Caco-2 (cell line): ENCODE measurements around the gene BTBD6. TPM values are rescaled to one million over a fixed set of nuclear protein-coding genes. Genes with fewer than 3 reads are reported as not detected.

Experiments used
- BruUV-seq: library from RNA; stranded (reverse); fragments of 400-500 nt; replicated peaks from 2 replicates; lab custom pipeline; 2021; lab: Mats Ljungman, UMichigan
- CTCF ChIA-PET: fragments of 300-600 bp; sonication (Branson Sonifier 250); formaldehyde crosslinking; loops from one replicate; lab custom pipeline; 2022; ENCODE audit warnings: antibody characterized with exemption; lab: Charles Lee
- POLR2A ChIA-PET: fragments of 300-600 bp; sonication (Branson Sonifier 250); formaldehyde crosslinking; loops from one replicate; lab custom pipeline; 2022; ENCODE audit warnings: antibody characterized with exemption; lab: Charles Lee
- DNase-seq, 2 experiments: peaks; one replicate each; pipeline versions ENCODE4 v3.0.0 to v3.0.0-alpha.2; 2020 to 2022
- H3K27me3 ChIP-seq: replicated peaks from 2 replicates; pipeline ENCODE4 v1.6.0; 2011; ENCODE audit warnings: low read length; ENCODE audit not compliant: control insufficient read depth, insufficient read depth
- H3K36me3 ChIP-seq: 2 replicates; pipeline ENCODE4 v1.5.1; 2011; ENCODE audit warnings: low read length; ENCODE audit not compliant: control insufficient read depth, insufficient read depth
- H3K4me1 ChIP-seq: fragments of 250-450 bp; sonication (Bioruptor Pico); 2 replicates; pipeline ENCODE4 v1.5.1; 2020; ENCODE audit warnings: mild to moderate bottlenecking
- H3K4me3 ChIP-seq: 2 replicates; pipeline ENCODE4 v1.5.1; 2011; ENCODE audit warnings: low read depth, mild to moderate bottlenecking, control low read depth, low read length
- H3K9me3 ChIP-seq: fragments of 250-450 bp; sonication (Bioruptor Pico); 2 replicates; pipeline ENCODE4 v1.5.1; 2020; ENCODE audit warnings: mild to moderate bottlenecking, moderate library complexity
- H3K27ac Mint-ChIP-seq: one replicate; pipeline ENCODE4 v1.8.0; 2022; ENCODE audit warnings: mixed read lengths; ENCODE audit not compliant: unreplicated experiment
- H3K27me3 Mint-ChIP-seq: one replicate; pipeline ENCODE4 v1.8.0; 2022; ENCODE audit warnings: mixed read lengths; ENCODE audit not compliant: insufficient read depth, unreplicated experiment
- H3K36me3 Mint-ChIP-seq: one replicate; pipeline ENCODE4 v1.8.0; 2022; ENCODE audit warnings: mild to moderate bottlenecking, mixed read lengths; ENCODE audit not compliant: insufficient read depth, unreplicated experiment
- H3K4me1 Mint-ChIP-seq: one replicate; pipeline ENCODE4 v1.8.0; 2022; ENCODE audit warnings: low read depth, mixed read lengths; ENCODE audit not compliant: unreplicated experiment
- H3K4me3 Mint-ChIP-seq: one replicate; pipeline ENCODE4 v1.8.0; 2022; ENCODE audit warnings: mild to moderate bottlenecking, moderate library complexity, mixed read lengths; ENCODE audit not compliant: unreplicated experiment
- H3K9me3 Mint-ChIP-seq: one replicate; pipeline ENCODE4 v1.8.0; 2022; ENCODE audit warnings: mixed read lengths; ENCODE audit not compliant: unreplicated experiment
- CTCF ChIP-seq, 2 experiments: fragments of 200-600 bp in 1 of 2; IDR thresholded peaks; 1 replicate in 1 of 2; 2 replicates in 1 of 2; pipeline versions ENCODE4 v1.5.1 to v1.8.0; 2011 to 2022; ENCODE audit warnings: antibody characterized with exemption in 1 of 2, control low read depth in 1 of 2, inconsistent platforms in 1 of 2, low read depth in 1 of 2, low read length in 1 of 2, mild to moderate bottlenecking in 1 of 2, moderate library complexity in 1 of 2; ENCODE audit not compliant: insufficient read depth in 1 of 2, severe bottlenecking in 1 of 2, unreplicated experiment in 1 of 2
- intact Hi-C: fragments of 100-400 bp; cut with micrococcal nuclease; formaldehyde crosslinking; loops from one replicate; pipeline ENCODE4 v1.10.0; 2022; ENCODE audit not compliant: unreplicated experiment
- total RNA-seq: library from RNA; stranded (reverse); gene quantifications from 2 replicates; pipeline ENCODE4 v1.2.3, GENCODE V29; 2022

Gene BTBD6
- total RNA-seq, 1 experiment from 2014 or later = 25.3 TPM

GRCh38 chr14:105206873-105207272, 41.5 kb upstream of the BTBD6 start:
- Mint-ChIP-seq H3K27ac (no peak overlapping the region), H3K27me3 (no peaks in the 10 kb centered on the region), H3K36me3 (peaks cover 36% of the 10 kb centered on the region), H3K9me3 (no peaks in the 10 kb centered on the region), H3K4me3 (no peak overlapping the region), H3K4me1 (no peaks in the 10 kb centered on the region)
- no peak for TF ChIP-seq CTCF (IDR thresholded peaks at IDR 0.05; ENCODE audit: insufficient read depth in 1 of 2, low read depth in 1 of 2, low read length in 1 of 2, severe bottlenecking in 1 of 2, unreplicated experiment in 1 of 2)
- POLR2A ChIA-PET = interaction anchor here (0.6 kb wide), 1 partner anchor 78 kb away, joined by 5 read pairs; no protein-coding TSS in a partner anchor
- Histone ChIP-seq H3K4me3 (no peak overlapping the region), H3K9me3 (no peaks in the 10 kb centered on the region), H3K36me3 (0 out of 2 replicates have a peak, but pooled peaks cover 1% of the 10 kb centered on the region), H3K27me3 (no peaks in the 10 kb centered on the region), H3K4me1 (0 out of 2 replicates have a peak, but pooled peaks cover 3% of the 10 kb centered on the region)
- BruUV-seq = no TSS peak
- intact Hi-C loops = no loop called here
- no peak for DNase-seq
- CTCF ChIA-PET = interaction anchor here (0.8 to 1.4 kb wide), 2 partner anchors 127 to 145 kb away, joined by 4 to 6 read pairs; no protein-coding TSS in a partner anchor

GRCh38 chr14:105207460-105207901, 40.9 kb upstream of the BTBD6 start:
- Mint-ChIP-seq H3K9me3 (no peaks in the 10 kb centered on the region), H3K4me1 (no peaks in the 10 kb centered on the region), H3K27me3 (no peaks in the 10 kb centered on the region), H3K27ac (no peak overlapping the region), H3K4me3 (no peak overlapping the region), H3K36me3 (peaks cover 30% of the 10 kb centered on the region)
- Histone ChIP-seq H3K36me3 (0 out of 2 replicates have a peak, but pooled peaks cover 1% of the 10 kb centered on the region), H3K4me1 (0 out of 2 replicates have a peak, but pooled peaks cover 3% of the 10 kb centered on the region), H3K4me3 (no peak overlapping the region), H3K9me3 (no peaks in the 10 kb centered on the region), H3K27me3 (no peaks in the 10 kb centered on the region)
- POLR2A ChIA-PET = interaction anchor here (0.6 kb wide), 1 partner anchor 79 kb away, joined by 5 read pairs; no protein-coding TSS in a partner anchor
- intact Hi-C loops = no loop called here
- no peak for TF ChIP-seq CTCF (IDR thresholded peaks at IDR 0.05; ENCODE audit: insufficient read depth in 1 of 2, low read depth in 1 of 2, low read length in 1 of 2, severe bottlenecking in 1 of 2, unreplicated experiment in 1 of 2)
- CTCF ChIA-PET = interaction anchor here (0.8 to 1.4 kb wide), 2 partner anchors 127 to 144 kb away, joined by 4 to 6 read pairs; no protein-coding TSS in a partner anchor
- no peak for DNase-seq
- BruUV-seq = no TSS peak

- Histone ChIP-seq H3K4me3 (no peak overlapping the region), H3K9me3 (no peaks in the 10 kb centered on the region), H3K36me3 (0 out of 2 replicates have a peak, but pooled peaks cover 1% of the 10 kb centered on the region), H3K4me1 (0 out of 2 replicates have a peak, but pooled peaks cover 1% of the 10 kb centered on the region), H3K27me3 (no peaks in the 10 kb centered on the region)
- no peaks in the 10 kb centered on the region for H3K27me3 Mint-ChIP-seq
- no peak overlapping the region for H3K4me3 Mint-ChIP-seq
- H3K36me3 Mint-ChIP-seq = peaks cover 29% of the 10 kb centered on the region
- intact Hi-C loops = no loop called here
- no peak for TF ChIP-seq CTCF (IDR thresholded peaks at IDR 0.05; ENCODE audit: insufficient read depth in 1 of 2, low read depth in 1 of 2, low read length in 1 of 2, severe bottlenecking in 1 of 2, unreplicated experiment in 1 of 2)
- H3K4me1 Mint-ChIP-seq = no peaks in the 10 kb centered on the region
- DNase-seq = no peak
- CTCF ChIA-PET = interaction anchor here (0.6 to 1.4 kb wide), 2 partner anchors 68 to 144 kb away, joined by 4 to 6 read pairs; no protein-coding TSS in a partner anchor
- H3K27ac Mint-ChIP-seq = no peak overlapping the region
- no TSS peak for BruUV-seq
- POLR2A ChIA-PET = no interaction called here
- no peaks in the 10 kb centered on the region for H3K9me3 Mint-ChIP-seq
These were observed 40.2 kb upstream of the BTBD6 start for GRCh38 chr14:105207996-105208737.
